Stimulated activated CD8-positive, alpha-beta memory T cell treated with anti-CD3 and anti-CD28 coated beads, Interleukin-2, amount 100 ng/mL, for 1 hour (primary cell): Measurements from ENCODE around the gene ACTA2.

Experiments
- DNase-seq, 2 donors: peaks; one replicate each; pipeline ENCODE4 v3.0.0-alpha.2; 2020; ENCODE audit warnings: low read depth in 2 of 2

ACTA2 gene

GRCh38 chr10:88920198-88920597, 32.4 kb downstream of the ACTA2 start:
- no peak for DNase-seq

- DNase-seq = no peak
Measured at GRCh38 chr10:88919041-88919440, 33.5 kb downstream of the ACTA2 start.

GRCh38 chr10:88918191-88918905, 34.2 kb downstream of the ACTA2 start:
- no peak for DNase-seq

GRCh38 chr10:88916986-88917385, 35.6 kb downstream of the ACTA2 start:
- DNase-seq = no peak

GRCh38 chr10:88916231-88916630, 36.3 kb downstream of the ACTA2 start:
- DNase-seq = no peak

GRCh38 chr10:88915781-88916180, 36.8 kb downstream of the ACTA2 start:
- no peak for DNase-seq

- no peak for DNase-seq
Measured at GRCh38 chr10:88913788-88914187, 38.8 kb downstream of the ACTA2 start.

GRCh38 chr10:88913127-88913526, 39.4 kb downstream of the ACTA2 start:
- DNase-seq = no peak

- no peak for DNase-seq
Measured at GRCh38 chr10:88911851-88912250, 40.7 kb downstream of the ACTA2 start.

- no peak for DNase-seq
Measured at GRCh38 chr10:88911116-88911515, 41.5 kb downstream of the ACTA2 start.

GRCh38 chr10:88908194-88908593, 44.4 kb downstream of the ACTA2 start:
- no peak for DNase-seq

- no peak for DNase-seq
Measured at GRCh38 chr10:88906921-88907320, 45.7 kb downstream of the ACTA2 start.

- DNase-seq = no peak
Measured at GRCh38 chr10:88903715-88904114, 48.9 kb downstream of the ACTA2 start.

- DNase-seq = no peak
Measured at GRCh38 chr10:88901984-88902789, 50.4 kb downstream of the ACTA2 start.

GRCh38 chr10:88901206-88901983, 51.2 kb downstream of the ACTA2 start:
- no peak for DNase-seq

- DNase-seq = no peak
Measured at GRCh38 chr10:88899886-88900285, 52.7 kb downstream of the ACTA2 start.

- DNase-seq = no peak
Measured at GRCh38 chr10:88898727-88899126, 53.8 kb downstream of the ACTA2 start.

GRCh38 chr10:88896994-88897853, 55.3 kb downstream of the ACTA2 start:
- no peak for DNase-seq

- DNase-seq = no peak
Measured at GRCh38 chr10:88896372-88896993, 56.1 kb downstream of the ACTA2 start.

- no peak for DNase-seq
Measured at GRCh38 chr10:88895250-88895649, 57.3 kb downstream of the ACTA2 start.

- no peak for DNase-seq
Measured at GRCh38 chr10:88893611-88894010, 59.0 kb downstream of the ACTA2 start.
